ENCODE measurements around the gene CUTA. TPM values are rescaled to one million over a fixed set of nuclear protein-coding genes. Genes with fewer than 3 reads are reported as not detected.
A peak's percentile ranks its signal among the peaks of the same experiment; 100 is the strongest.

Gene CUTA
- total RNA-seq, 1 donor = 155 TPM

GRCh38 chr6:33433001-33433543 is 15.2 kb upstream of the CUTA start:
- H3K4me3 ChIP-seq (ENCODE audit: low read depth, low read length) = no peak overlapping the region
- DNase-seq (ENCODE audit: low read depth) = no peak
- TF ChIP-seq CTCF (IDR thresholded peaks at IDR 0.05; ENCODE audit: insufficient read depth, low read depth, low read length) = no peak

- no peak overlapping the region for H3K4me3 ChIP-seq (ENCODE audit: low read depth, low read length)
- no peak for TF ChIP-seq CTCF (IDR thresholded peaks at IDR 0.05; ENCODE audit: insufficient read depth, low read depth, low read length)
- DNase-seq (ENCODE audit: low read depth) = no peak
Measured at GRCh38 chr6:33432546-33432945, 14.6 kb upstream of the CUTA start.

- TF ChIP-seq CTCF (IDR thresholded peaks at IDR 0.05; ENCODE audit: insufficient read depth, low read depth, low read length) = no peak
- no peak overlapping the region for H3K4me3 ChIP-seq (ENCODE audit: low read depth, low read length)
- DNase-seq (ENCODE audit: low read depth) = no peak
Measured at GRCh38 chr6:33431880-33432541, 14.1 kb upstream of the CUTA start.

- TF ChIP-seq CTCF (IDR thresholded peaks at IDR 0.05; ENCODE audit: insufficient read depth, low read depth, low read length) = no peak
- H3K4me3 ChIP-seq (ENCODE audit: low read depth, low read length) = no peak overlapping the region
- DNase-seq (ENCODE audit: low read depth) = peak; percentile 59
Measured at GRCh38 chr6:33430991-33431879, 13.3 kb upstream of the CUTA start.

- no peak for DNase-seq (ENCODE audit: low read depth)
- no peak for TF ChIP-seq CTCF (IDR thresholded peaks at IDR 0.05; ENCODE audit: insufficient read depth, low read depth, low read length)
- no peak overlapping the region for H3K4me3 ChIP-seq (ENCODE audit: low read depth, low read length)
Measured at GRCh38 chr6:33430334-33430733, 12.4 kb upstream of the CUTA start.

GRCh38 chr6:33429750-33430052 is 11.8 kb upstream of the CUTA start:
- H3K4me3 ChIP-seq (ENCODE audit: low read depth, low read length) = no peak overlapping the region
- TF ChIP-seq CTCF (IDR thresholded peaks at IDR 0.05; ENCODE audit: insufficient read depth, low read depth, low read length) = no peak
- no peak for DNase-seq (ENCODE audit: low read depth)
